ENCODE measurements around the gene MFAP1.

GRCh38 chr15:43779016-43779415, 45.5 kb downstream of the MFAP1 start:
- no peak for TF ChIP-seq CTCF (IDR thresholded peaks at IDR 0.05; ENCODE audit: low read depth, low read length, poor library complexity, severe bottlenecking)
- TF ChIP-seq EZH2phosphoT487 (IDR thresholded peaks at IDR 0.05; ENCODE audit: borderline replicate concordance, low read length), result no peak

Measured in DOHH2 (cell line).